Upper lobe of right lung (tissue), 1 donor: Measurements from ENCODE around the gene TMEM106C. TPM values are rescaled to one million over a fixed set of nuclear protein-coding genes. Genes with fewer than 3 reads are reported as not detected.

Experiments used
- ATAC-seq: fragments of 200-7000 bp; cut with Tn5 transposase; one replicate; pipeline ENCODE4 v1.9.1; 2020; ENCODE audit warnings: mild to moderate bottlenecking, moderate library complexity
- DNase-seq: peaks from one replicate; pipeline ENCODE4 v3.0.0-alpha.2; 2020
- H3K27ac ChIP-seq: fragments of 200-600 bp; one replicate; pipeline ENCODE4 v1.8.0; 2022
- H3K27me3 ChIP-seq: fragments of 200-600 bp; one replicate; pipeline ENCODE4 v1.8.0; 2022; ENCODE audit warnings: mild to moderate bottlenecking
- H3K36me3 ChIP-seq: fragments of 200-600 bp; one replicate; pipeline ENCODE4 v1.8.0; 2022
- H3K4me1 ChIP-seq: fragments of 200-600 bp; one replicate; pipeline ENCODE4 v1.8.0; 2022
- H3K4me3 ChIP-seq: fragments of 200-600 bp; one replicate; pipeline ENCODE4 v1.8.0; 2022; ENCODE audit warnings: mild to moderate bottlenecking
- H3K9me3 ChIP-seq: fragments of 200-600 bp; one replicate; pipeline ENCODE4 v1.8.0; 2022
- CTCF ChIP-seq: fragments of 200-600 bp; IDR thresholded peaks from one replicate; pipeline ENCODE4 v1.8.0; 2022; ENCODE audit warnings: antibody characterized with exemption
- intact Hi-C: fragments of 100-400 bp; cut with DNase I; formaldehyde crosslinking; loops from one replicate; pipeline ENCODE4 v1.11.0; 2022
- total RNA-seq: library from RNA; stranded (reverse); fragmentation: NEBNext Ultra II Directional; extraction: Animal tissue kit (Norgen Biotek cat#: 25700); gene quantifications from one replicate; pipeline ENCODE4 v1.2.1, GENCODE V29; 2021
- donor health status: DM: no; HTN: yes; CAD: no; lungs with severe emphysema.

TMEM106C gene
- total RNA-seq, 1 donor from 2014 or later = 45.4 TPM

- Histone ChIP-seq H3K9me3 (no peaks in the 10 kb centered on the region), H3K36me3 (no peaks in the 10 kb centered on the region), H3K4me1 (peaks cover 5% of the 10 kb centered on the region), H3K27ac (no peak overlapping the region), H3K27me3 (no peaks in the 10 kb centered on the region), H3K4me3 (no peak overlapping the region)
- ATAC-seq (no peak), DNase-seq (no peak)
- TF ChIP-seq CTCF = no peak
- intact Hi-C loops = no loop called here
Measured at GRCh38 chr12:47931187-47931586, 32.2 kb upstream of the TMEM106C start.

GRCh38 chr12:47935184-47935583, 28.2 kb upstream of the TMEM106C start:
- H3K4me3 ChIP-seq = no peak overlapping the region
- no peak for DNase-seq
- H3K9me3 ChIP-seq = no peaks in the 10 kb centered on the region
- H3K36me3 ChIP-seq = no peaks in the 10 kb centered on the region
- no peaks in the 10 kb centered on the region for H3K27me3 ChIP-seq
- no peak overlapping the region for H3K27ac ChIP-seq
- peaks cover 5% of the 10 kb centered on the region for H3K4me1 ChIP-seq
- ATAC-seq = peak; percentile 68
- no peak for TF ChIP-seq CTCF
- intact Hi-C loops = no loop called here

- H3K36me3 ChIP-seq = no peaks in the 10 kb centered on the region
- DNase-seq (no peak), ATAC-seq (no peak)
- peaks cover 5% of the 10 kb centered on the region for H3K4me1 ChIP-seq
- H3K27ac ChIP-seq = no peak overlapping the region
- no peak overlapping the region for H3K4me3 ChIP-seq
- no peaks in the 10 kb centered on the region for H3K9me3 ChIP-seq
- H3K27me3 ChIP-seq = peaks cover 9% of the 10 kb centered on the region
- intact Hi-C loops = no loop called here
- no peak for TF ChIP-seq CTCF
Measured at GRCh38 chr12:47938093-47938492, 25.3 kb upstream of the TMEM106C start.

GRCh38 chr12:47938594-47938993, 24.8 kb upstream of the TMEM106C start:
- no peak for TF ChIP-seq CTCF
- DNase-seq (no peak), ATAC-seq (no peak)
- Histone ChIP-seq H3K4me1 (peaks cover 5% of the 10 kb centered on the region), H3K27me3 (peaks cover 9% of the 10 kb centered on the region), H3K36me3 (no peaks in the 10 kb centered on the region), H3K27ac (no peak overlapping the region), H3K4me3 (no peak overlapping the region), H3K9me3 (no peaks in the 10 kb centered on the region)
- intact Hi-C loops = no loop called here

GRCh38 chr12:47939009-47939601, 24.3 kb upstream of the TMEM106C start:
- intact Hi-C loops = no loop called here
- Histone ChIP-seq H3K36me3 (no peaks in the 10 kb centered on the region), H3K9me3 (no peaks in the 10 kb centered on the region), H3K27me3 (peaks cover 9% of the 10 kb centered on the region), H3K27ac (no peak overlapping the region), H3K4me3 (no peak overlapping the region), H3K4me1 (peaks cover 5% of the 10 kb centered on the region)
- ATAC-seq (no peak), DNase-seq (no peak)
- TF ChIP-seq CTCF = no peak
